ENCODE measurements around the gene UCP3.

The UCP3 gene

GRCh38 chr11:73976451-73977151, 32.3 kb downstream of the UCP3 start:
- peak; percentile 58 for DNase-seq

- DNase-seq = peak; percentile 59
Measured at GRCh38 chr11:73975479-73975757, 33.5 kb downstream of the UCP3 start.

- peak; percentile 55 for DNase-seq
Measured at GRCh38 chr11:73974604-73975478, 34.0 kb downstream of the UCP3 start.

GRCh38 chr11:73972620-73973449, 36.0 kb downstream of the UCP3 start:
- peak; percentile 66 for DNase-seq

- peak; percentile 67 for DNase-seq
Measured at GRCh38 chr11:73972187-73972586, 36.7 kb downstream of the UCP3 start.

GRCh38 chr11:73971175-73971719, 37.6 kb downstream of the UCP3 start:
- no peak for DNase-seq

- no peak for DNase-seq
Measured at GRCh38 chr11:73969991-73970800, 38.7 kb downstream of the UCP3 start.

GRCh38 chr11:73969091-73969490, 39.8 kb downstream of the UCP3 start:
- DNase-seq = no peak

- DNase-seq = no peak
Measured at GRCh38 chr11:73968356-73968966, 40.4 kb downstream of the UCP3 start.

GRCh38 chr11:73965764-73966121, 43.1 kb downstream of the UCP3 start:
- no peak for DNase-seq

GRCh38 chr11:73965076-73965763, 43.7 kb downstream of the UCP3 start:
- no peak for DNase-seq

- DNase-seq = no peak
Measured at GRCh38 chr11:73963861-73964260, 45.0 kb downstream of the UCP3 start.

GRCh38 chr11:73962101-73962705, 46.7 kb downstream of the UCP3 start:
- no peak for DNase-seq

GRCh38 chr11:73961321-73961720, 47.6 kb downstream of the UCP3 start:
- DNase-seq = no peak

- DNase-seq = no peak
Measured at GRCh38 chr11:73958521-73959141, 50.3 kb downstream of the UCP3 start.

- no peak for DNase-seq
Measured at GRCh38 chr11:73957654-73958361, 51.1 kb downstream of the UCP3 start.

GRCh38 chr11:73956876-73957653, 51.8 kb downstream of the UCP3 start:
- no peak for DNase-seq

- DNase-seq = no peak
Measured at GRCh38 chr11:73951797-73952196, 57.1 kb downstream of the UCP3 start.

Measured in activated CD8-positive, alpha-beta memory T cell treated with anti-CD3 and anti-CD28 coated beads for 24 hours (primary cell).